GM23338 (cell line): ENCODE data around the gene NCCRP1. TPM values are rescaled to one million over a fixed set of nuclear protein-coding genes. Genes with fewer than 3 reads are reported as not detected.

Source experiments
- ATAC-seq: fragments of 200-7000 bp; cut with Tn5 transposase; 3 replicates; pipeline ENCODE4 v1.9.1; 2020
- DNase-seq: peaks from one replicate; pipeline ENCODE4 v3.0.0-alpha.2; 2015; ENCODE audit warnings: low spot score
- H2AFZ ChIP-seq: fragments of 200-600 bp; sonication (generic); 2 replicates; pipeline ENCODE4 v1.8.0; 2016; ENCODE audit warnings: antibody characterized with exemption, mild to moderate bottlenecking, moderate library complexity
- H3F3A ChIP-seq: fragments of 200-600 bp; sonication (generic); replicated peaks from 2 replicates; pipeline ENCODE4 v1.8.0; 2017; ENCODE audit warnings: antibody characterized with exemption, mixed run types, low read depth
- H3K27ac ChIP-seq: fragments of 200-600 bp; sonication (generic); 2 replicates; pipeline ENCODE4 v1.6.1; 2016; ENCODE audit warnings: low read depth
- H3K27me3 ChIP-seq: fragments of 200-600 bp; sonication (generic); 2 replicates; pipeline ENCODE4 v1.8.0; 2016; ENCODE audit warnings: mild to moderate bottlenecking, mixed run types, moderate library complexity; ENCODE audit not compliant: insufficient read depth
- H3K36me3 ChIP-seq: fragments of 200-600 bp; sonication (generic); 2 replicates; pipeline ENCODE4 v1.8.0; 2016; ENCODE audit warnings: mild to moderate bottlenecking; ENCODE audit not compliant: insufficient read depth
- H3K4me1 ChIP-seq: fragments of 200-600 bp; sonication (generic); 2 replicates; pipeline ENCODE4 v1.8.0; 2016; ENCODE audit warnings: mild to moderate bottlenecking, moderate library complexity; ENCODE audit not compliant: insufficient read depth
- H3K4me2 ChIP-seq: fragments of 200-600 bp; sonication (generic); 2 replicates; pipeline ENCODE4 v1.7.1; 2017; ENCODE audit warnings: mixed run types
- H3K4me3 ChIP-seq: fragments of 200-600 bp; sonication (generic); 2 replicates; pipeline ENCODE4 v1.6.1; 2016; ENCODE audit warnings: mixed run types
- H3K79me2 ChIP-seq: fragments of 200-600 bp; sonication (generic); replicated peaks from 2 replicates; pipeline ENCODE4 v1.8.0; 2017; ENCODE audit warnings: mild to moderate bottlenecking; ENCODE audit not compliant: insufficient read depth
- H3K9me2 ChIP-seq: fragments of 200-600 bp; sonication (generic); 2 replicates; pipeline ENCODE4 v1.8.0; 2017; ENCODE audit not compliant: insufficient read depth
- H4K20me1 ChIP-seq: fragments of 200-600 bp; sonication (generic); replicated peaks from 2 replicates; pipeline ENCODE4 v1.8.0; 2017; ENCODE audit warnings: mild to moderate bottlenecking; ENCODE audit not compliant: insufficient read depth
- H3K27ac Mint-ChIP-seq: 2 replicates; pipeline ENCODE4 v1.8.0; 2020; ENCODE audit warnings: inconsistent platforms, mild to moderate bottlenecking, moderate library complexity, mixed read lengths
- H3K27me3 Mint-ChIP-seq: 3 replicates; pipeline ENCODE4 v1.8.0; 2022; ENCODE audit warnings: low read depth, mild to moderate bottlenecking, moderate library complexity, mixed read lengths, inconsistent platforms; ENCODE audit not compliant: insufficient read depth, poor library complexity
- H3K36me3 Mint-ChIP-seq: 3 replicates; pipeline ENCODE4 v1.8.0; 2021; ENCODE audit warnings: low read depth, mild to moderate bottlenecking, inconsistent platforms, moderate library complexity, mixed read lengths
- H3K4me1 Mint-ChIP-seq: 3 replicates; pipeline ENCODE4 v1.8.0; 2020; ENCODE audit warnings: mild to moderate bottlenecking, inconsistent platforms, mixed read lengths
- H3K4me3 Mint-ChIP-seq: 3 replicates; pipeline ENCODE4 v1.8.0; 2021; ENCODE audit warnings: moderate library complexity, mild to moderate bottlenecking, inconsistent platforms, mixed read lengths
- H3K9me3 Mint-ChIP-seq: 3 replicates; pipeline ENCODE4 v1.8.0; 2020; ENCODE audit warnings: moderate library complexity, mild to moderate bottlenecking, inconsistent platforms, mixed read lengths
- EZH2 ChIP-seq: fragments of 200-600 bp; sonication (generic); IDR thresholded peaks from one replicate; pipeline ENCODE4 v1.8.0; 2017; ENCODE audit warnings: antibody characterized with exemption, mild to moderate bottlenecking, low read depth; ENCODE audit not compliant: unreplicated experiment
- JUNB ChIP-seq: IDR thresholded peaks from one replicate; pipeline ENCODE4 v1.6.1; 2016; ENCODE audit warnings: antibody characterized with exemption; ENCODE audit not compliant: unreplicated experiment
- NANOG ChIP-seq: IDR thresholded peaks from 2 replicates; pipeline ENCODE4 v1.6.1; 2016; ENCODE audit warnings: antibody characterized with exemption, borderline replicate concordance
- ZNF331 ChIP-seq: fragments of 250-450 bp; sonication (Bioruptor Pico); IDR thresholded peaks from 2 replicates; pipeline ENCODE4 v1.5.0; 2020; ENCODE audit warnings: low read depth, mild to moderate bottlenecking, moderate library complexity
- ZNF462 ChIP-seq: fragments of 250-450 bp; sonication (Bioruptor Pico); IDR thresholded peaks from 2 replicates; pipeline ENCODE4 v1.5.0; 2020; ENCODE audit warnings: mild to moderate bottlenecking, moderate library complexity
- polyA plus RNA-seq: library from polyadenylated mRNA; unstranded; fragments of >200 nt; fragmentation: Nextera tagmentation; extraction: Ambion mirVana; gene quantifications from 2 replicates; pipeline ENCODE4 v1.2.1, GENCODE V29; 2016
- total RNA-seq: library from RNA; depleted of rRNA; stranded (reverse); fragments of >200 nt; shearing (Covaris generic); gene quantifications from 2 replicates; pipeline ENCODE4 v1.2.3, GENCODE V29; 2014
- TF ChIP-seq, protein P1 (sequence below), 2 experiments: fragments of 200-600 bp in 1 of 2; sonication (generic) in 1 of 2; conservative IDR thresholded peaks; 2 replicates each; pipeline versions ENCODE4 v1.5.1 to v1.6.1; 2016 to 2017; ENCODE audit warnings: antibody characterized with exemption in 2 of 2, low read depth in 2 of 2, mild to moderate bottlenecking in 2 of 2, moderate library complexity in 1 of 2

The NCCRP1 gene
- total and polyA plus RNA-seq, 2 experiments from 2014 or later: 3.6 to 6.2 TPM

DNA sequence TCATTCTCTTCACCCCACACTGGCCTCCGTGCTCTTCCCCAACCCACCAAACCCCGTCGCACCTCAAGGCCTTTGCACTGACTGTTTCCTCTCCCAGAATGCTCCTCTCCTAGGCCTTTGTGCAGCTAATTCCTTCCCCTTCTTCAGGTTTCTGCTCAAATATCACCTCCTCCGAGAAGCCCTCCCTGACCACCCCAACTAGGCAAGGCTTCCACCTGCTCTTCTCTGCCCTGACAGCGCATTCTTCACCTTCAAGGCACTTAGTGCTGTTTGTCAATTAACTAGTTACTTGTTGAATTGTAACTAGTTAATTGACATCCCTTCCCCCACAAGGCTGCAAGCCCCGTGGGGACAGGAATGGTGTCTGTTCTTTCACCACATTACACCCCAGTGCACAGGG is 7.8 kb upstream of the NCCRP1 start (continued):
- TF ChIP-seq ZNF462: no peak
- TF ChIP-seq, protein P1, sequence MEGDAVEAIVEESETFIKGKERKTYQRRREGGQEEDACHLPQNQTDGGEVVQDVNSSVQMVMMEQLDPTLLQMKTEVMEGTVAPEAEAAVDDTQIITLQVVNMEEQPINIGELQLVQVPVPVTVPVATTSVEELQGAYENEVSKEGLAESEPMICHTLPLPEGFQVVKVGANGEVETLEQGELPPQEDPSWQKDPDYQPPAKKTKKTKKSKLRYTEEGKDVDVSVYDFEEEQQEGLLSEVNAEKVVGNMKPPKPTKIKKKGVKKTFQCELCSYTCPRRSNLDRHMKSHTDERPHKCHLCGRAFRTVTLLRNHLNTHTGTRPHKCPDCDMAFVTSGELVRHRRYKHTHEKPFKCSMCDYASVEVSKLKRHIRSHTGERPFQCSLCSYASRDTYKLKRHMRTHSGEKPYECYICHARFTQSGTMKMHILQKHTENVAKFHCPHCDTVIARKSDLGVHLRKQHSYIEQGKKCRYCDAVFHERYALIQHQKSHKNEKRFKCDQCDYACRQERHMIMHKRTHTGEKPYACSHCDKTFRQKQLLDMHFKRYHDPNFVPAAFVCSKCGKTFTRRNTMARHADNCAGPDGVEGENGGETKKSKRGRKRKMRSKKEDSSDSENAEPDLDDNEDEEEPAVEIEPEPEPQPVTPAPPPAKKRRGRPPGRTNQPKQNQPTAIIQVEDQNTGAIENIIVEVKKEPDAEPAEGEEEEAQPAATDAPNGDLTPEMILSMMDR (conservative IDR thresholded peaks at IDR 0.05; ENCODE audit: low read depth in 2 of 2): no peak
- TF ChIP-seq EZH2: no peak

DNA sequence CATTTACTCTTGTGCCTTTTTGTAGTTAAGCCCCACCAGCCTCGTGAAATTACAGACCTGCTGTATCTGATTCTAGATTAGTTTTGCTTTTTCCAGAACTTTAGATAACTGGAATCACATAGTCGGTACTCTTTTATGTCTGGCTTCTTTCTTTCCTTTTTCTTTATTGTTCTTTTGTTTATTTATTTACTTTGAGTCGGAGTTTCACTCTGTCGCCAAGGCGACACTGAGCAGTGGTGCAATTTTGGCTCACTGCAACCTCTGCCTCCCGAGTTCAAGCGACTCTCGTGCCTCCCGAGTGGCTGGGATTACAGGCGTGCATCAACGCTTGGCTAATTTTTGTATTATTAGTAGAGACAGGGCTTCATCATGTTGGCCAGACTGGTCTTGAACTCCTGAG is 6.0 kb upstream of the NCCRP1 start:
- no peak for TF ChIP-seq ZNF331 (CRISPR knock-in tag)
- TF ChIP-seq JUNB: no peak
- no peak for TF ChIP-seq NANOG
- TF ChIP-seq EZH2: no peak
- Mint-ChIP-seq H3K4me1 (peaks cover 12% of the 10 kb centered on the region; the same call in 2 of the 3 replicates), H3K4me3 (no peak overlapping the region), H3K9me3 (no peaks in the 10 kb centered on the region; the same call in 2 of the 3 replicates), H3K27ac (no peak overlapping the region), H3K36me3 (no peaks in the 10 kb centered on the region), H3K27me3 (peaks cover 19% of the 10 kb centered on the region)
- ATAC-seq: no peak
- H3K4me1 ChIP-seq: peaks cover 5% of the 10 kb centered on the region; the same call in 1 of the 2 replicates
- no peak overlapping the region for H3K4me3 ChIP-seq
- DNase-seq: no peak
- peaks cover 3% of the 10 kb centered on the region; the same call in 1 of the 2 replicates for H3F3A ChIP-seq
- no peak overlapping the region for H3K27ac ChIP-seq
- no peaks in the 10 kb centered on the region for H3K79me2 ChIP-seq
- H3K27me3 ChIP-seq: no peaks in the 10 kb centered on the region
- H3K36me3 ChIP-seq: no peaks in the 10 kb centered on the region
- H4K20me1 ChIP-seq: no peaks in the 10 kb centered on the region
- no peak overlapping the region for H2AFZ ChIP-seq
- H3K9me2 ChIP-seq: no peaks in the 10 kb centered on the region
- no peak overlapping the region for H3K4me2 ChIP-seq
